ENCODE measurements around the gene ABCC1. TPM values are rescaled to one million over a fixed set of nuclear protein-coding genes. Genes with fewer than 3 reads are reported as not detected.

The ABCC1 gene
- total and polyA plus RNA-seq, 2 of the 8 experiments (the other 6 are each of a cell fraction or from before 2014, with no cell fraction given): 42.6 to 66.8 TPM

DNA sequence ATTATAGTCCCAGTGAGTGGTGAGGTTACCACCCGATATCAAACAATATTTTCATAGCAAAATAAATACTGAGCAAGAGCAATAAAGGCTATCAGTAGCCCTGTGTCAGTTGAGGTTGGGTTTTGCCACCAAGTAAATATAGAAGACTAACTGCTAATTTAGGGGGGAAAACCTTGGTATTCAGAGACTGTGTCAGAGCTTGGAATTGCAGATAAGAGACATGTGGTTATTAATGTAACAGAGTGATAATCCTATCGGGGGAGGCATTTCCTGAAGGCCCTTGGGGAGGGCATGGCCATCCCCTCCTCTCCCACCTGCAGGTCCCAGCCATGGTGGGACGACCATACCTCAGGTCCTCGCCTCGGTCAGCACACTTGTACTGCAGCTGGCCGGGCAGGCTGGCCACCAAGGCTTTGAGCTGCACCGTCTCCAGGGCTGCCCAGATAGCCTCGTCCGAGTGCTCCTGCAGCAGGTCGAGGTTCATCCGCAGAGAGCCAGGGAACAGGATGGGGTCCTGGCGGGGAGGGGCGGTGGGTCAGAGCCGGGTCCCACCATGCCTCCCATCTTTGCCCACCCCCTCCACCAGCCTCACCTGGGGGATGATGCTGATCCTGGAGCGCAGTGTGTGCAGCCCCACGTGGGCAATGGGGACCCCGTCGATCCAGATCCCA lies 205.0 kb downstream of the ABCC1 start:
- Histone ChIP-seq H2AFZ (ENCODE audit: low read length) (no peak overlapping the region), H4K8ac (ENCODE audit: extremely low read depth, insufficient read depth, low read length) (no peak overlapping the region), H3K56ac (replicated peaks; ENCODE audit: insufficient read length, low read depth, low read length) (no peak overlapping the region), H2BK12ac (ENCODE audit: low read depth, low read length) (no peak overlapping the region), H3K23me2 (ENCODE audit: low read depth, low read length) (peaks cover 6% of the 10 kb centered on the region; the same call in 1 of the 2 replicates), H3K4ac (replicated peaks; ENCODE audit: insufficient read length, low read depth, low read length) (no peak overlapping the region), H3K4me2 (ENCODE audit: insufficient read depth in 1 of 2, low read depth in 2 of 2, low read length in 2 of 2) (no peak overlapping the region), H4K91ac (replicated peaks; ENCODE audit: insufficient read length, low read length) (no peak overlapping the region), H3K79me2 (ENCODE audit: control insufficient read depth in 1 of 2, insufficient read depth in 2 of 2, low read length in 2 of 2) (no peaks in the 10 kb centered on the region), H3K27me3 (replicated peaks in 1 of 4; ENCODE audit: control insufficient read depth in 3 of 4, extremely low read depth in 1 of 4, insufficient read depth in 3 of 4, low read length in 3 of 4) (no peaks in the 10 kb centered on the region), H3K23ac (ENCODE audit: insufficient read length) (no peak overlapping the region), H3K36me3 (ENCODE audit: control insufficient read depth in 2 of 4, insufficient read depth in 4 of 4, low read length in 3 of 4) (no peaks in the 10 kb centered on the region), H2AK5ac (ENCODE audit: low read depth, low read length) (no peak overlapping the region), H4K5ac (ENCODE audit: insufficient read length, low read depth, low read length) (no peak overlapping the region), H3K79me1 (ENCODE audit: low read depth, low read length) (no peaks in the 10 kb centered on the region), H2BK5ac (ENCODE audit: low read depth, low read length) (no peak overlapping the region), H2BK15ac (ENCODE audit: low read length) (no peak overlapping the region), H3K18ac (ENCODE audit: extremely low read depth, low read length) (no peak overlapping the region), H3K27ac (ENCODE audit: low read depth, low read length) (no peak overlapping the region), H3K9me3 (ENCODE audit: insufficient read depth in 2 of 2, low read depth in 1 of 2, low read length in 1 of 2) (peaks cover 14 to 20% of the 10 kb centered on the region in 2 experiments), H3K14ac (ENCODE audit: insufficient read length) (no peak overlapping the region), H4K20me1 (replicated peaks in 1 of 2; ENCODE audit: control insufficient read depth in 1 of 2, insufficient read depth in 2 of 2, low read length in 2 of 2) (peaks cover 0 to 4% of the 10 kb centered on the region in 2 experiments), H3K9ac (replicated peaks in 1 of 4; ENCODE audit: extremely low read depth in 1 of 4, low read depth in 3 of 4, low read length in 3 of 4) (no peak overlapping the region), H2BK120ac (replicated peaks; ENCODE audit: low read depth, low read length) (no peak overlapping the region), H2BK20ac (ENCODE audit: low read length) (no peak overlapping the region), H3K4me1 (replicated peaks in 1 of 4; ENCODE audit: control insufficient read depth in 3 of 4, insufficient read depth in 4 of 4, low read length in 3 of 4) (no peaks in the 10 kb centered on the region), H3K4me3 (ENCODE audit: extremely low read depth in 1 of 4, insufficient read depth in 2 of 4, low read depth in 3 of 4, low read length in 4 of 4) (no peak overlapping the region)
- no peak for FAIRE-seq
- ChIA-PET CTCF (ENCODE audit: partially characterized antibody) (interaction anchor here (0.5 to 1.2 kb wide), 5 partner anchors 7 to 649 kb away, joined by 3 to 5 read pairs (median 3); no protein-coding TSS in a partner anchor), POLR2A (ENCODE audit: partially characterized antibody) (interaction anchor here (0.6 kb wide), 1 partner anchor 1141 kb away, joined by 3 read pairs; no protein-coding TSS in a partner anchor)
- TF ChIP-seq SAP30 (IDR thresholded peaks at IDR 0.05; ENCODE audit: insufficient read depth, insufficient replicate concordance, low read length) (no peak), RFX5 (IDR thresholded peaks at IDR 0.05; ENCODE audit: borderline replicate concordance, low read depth, low read length) (no peak), SIRT6 (IDR thresholded peaks at IDR 0.05; ENCODE audit: low read length) (no peak), FOSL1 (IDR thresholded peaks at IDR 0.05; ENCODE audit: insufficient read depth, low read depth, low read length) (no peak), KDM5A (IDR thresholded peaks at IDR 0.05; ENCODE audit: low read length) (no peak), BRCA1 (IDR thresholded peaks at IDR 0.05; ENCODE audit: low read depth, low read length) (no peak), RAD21 (IDR thresholded peaks at IDR 0.05 in 1 of 2, conservative IDR thresholded peaks at IDR 0.05 in 1 of 2; ENCODE audit: low read depth in 2 of 2, low read length in 2 of 2) (no peak), SRF (IDR thresholded peaks at IDR 0.05; ENCODE audit: low read depth, low read length) (no peak), SIX5 (IDR thresholded peaks at IDR 0.05; ENCODE audit: low read depth, low read length) (no peak), CREB1 (IDR thresholded peaks at IDR 0.05) (no peak), EGR1 (IDR thresholded peaks at IDR 0.05; ENCODE audit: borderline replicate concordance, low read depth, low read length) (no peak), GABPA (IDR thresholded peaks at IDR 0.05; ENCODE audit: borderline replicate concordance, insufficient read depth, low read length) (no peak)
- TF ChIP-seq, protein P1, sequence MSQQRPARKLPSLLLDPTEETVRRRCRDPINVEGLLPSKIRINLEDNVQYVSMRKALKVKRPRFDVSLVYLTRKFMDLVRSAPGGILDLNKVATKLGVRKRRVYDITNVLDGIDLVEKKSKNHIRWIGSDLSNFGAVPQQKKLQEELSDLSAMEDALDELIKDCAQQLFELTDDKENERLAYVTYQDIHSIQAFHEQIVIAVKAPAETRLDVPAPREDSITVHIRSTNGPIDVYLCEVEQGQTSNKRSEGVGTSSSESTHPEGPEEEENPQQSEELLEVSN (IDR thresholded peaks at IDR 0.05): no peak
- DNase-seq (ENCODE audit: low read depth in 1 of 2, low spot score in 2 of 2): no peak
- 90% methylated on average over 13 of the region's 18 CpGs; no CpG with 5 or more reads in 1 of the 2 experiments for WGBS, 2 experiments (ENCODE audit: extremely low coverage in 1 of 2, insufficient coverage in 1 of 2, insufficient read length in 1 of 2, insufficient replicate concordance in 2 of 2, low coverage in 1 of 2, low lambda C conversion rate in 2 of 2, missing lambda C conversion rate in 1 of 2)
